ENCODE data around the gene DBI.
"Not testable (repeated sequence)": the region's sequence is repeated elsewhere in the genome, so short reads cannot be mapped to it uniquely, and the experiment has no call there.

Gene DBI

DNA sequence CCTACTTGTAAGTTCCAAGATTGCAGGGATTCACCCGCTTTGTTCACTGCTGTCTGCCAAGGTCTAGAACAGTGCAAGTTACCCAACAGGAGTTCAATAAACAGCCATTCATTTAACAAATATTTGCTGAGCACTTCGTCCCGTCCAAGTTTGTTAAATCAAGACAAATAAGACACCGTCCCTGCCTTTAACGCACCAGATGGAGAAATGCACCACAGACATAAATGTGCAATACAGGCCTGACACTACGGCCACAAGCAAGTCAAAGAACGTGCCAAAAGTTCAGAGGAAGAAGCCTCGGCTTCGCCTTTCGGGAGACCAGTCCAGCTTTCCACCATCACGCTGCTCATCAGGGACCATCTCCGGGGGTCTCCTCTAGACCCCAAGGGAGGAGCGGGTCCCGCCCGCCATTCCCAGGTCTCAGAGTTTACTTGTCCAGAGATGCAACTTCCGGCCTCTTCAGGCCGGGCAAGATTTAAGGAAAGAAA, 572 bp upstream of the DBI start:
- no peak for DNase-seq

DNA sequence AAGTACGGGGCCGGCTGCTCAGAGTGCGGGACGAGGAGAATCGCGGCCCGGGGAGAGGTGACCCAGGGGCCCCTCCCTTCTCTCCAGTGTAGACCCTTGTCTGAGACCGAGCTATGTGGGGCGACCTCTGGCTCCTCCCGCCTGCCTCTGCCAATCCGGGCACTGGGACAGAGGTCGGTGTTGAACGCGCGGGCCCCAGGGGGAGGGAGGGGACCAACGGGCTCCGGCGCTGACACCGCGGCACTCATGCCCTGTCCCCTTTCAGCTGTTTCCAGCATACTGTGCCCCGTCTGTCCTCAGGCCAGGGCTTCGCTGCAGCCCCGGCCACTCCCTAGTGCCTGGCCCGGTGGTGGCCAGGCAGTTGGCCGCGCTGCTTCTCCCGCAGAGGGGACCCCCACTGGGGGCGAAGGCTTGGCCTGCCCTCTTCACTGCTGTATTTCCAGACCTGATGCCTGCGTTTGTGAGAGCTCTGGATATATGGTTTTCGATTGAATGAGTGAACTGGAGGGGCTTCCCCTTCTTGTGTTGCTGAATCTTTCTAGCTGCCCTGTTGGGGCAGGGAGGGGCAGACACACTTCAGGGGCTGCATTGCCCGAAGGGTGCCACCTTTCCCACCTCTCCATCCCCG, 809 bp downstream of the DBI start:
- DNase-seq, result no peak

GRCh38 chr2:119369845-119370244, 3.1 kb downstream of the DBI start:
- no peak for DNase-seq

DNA sequence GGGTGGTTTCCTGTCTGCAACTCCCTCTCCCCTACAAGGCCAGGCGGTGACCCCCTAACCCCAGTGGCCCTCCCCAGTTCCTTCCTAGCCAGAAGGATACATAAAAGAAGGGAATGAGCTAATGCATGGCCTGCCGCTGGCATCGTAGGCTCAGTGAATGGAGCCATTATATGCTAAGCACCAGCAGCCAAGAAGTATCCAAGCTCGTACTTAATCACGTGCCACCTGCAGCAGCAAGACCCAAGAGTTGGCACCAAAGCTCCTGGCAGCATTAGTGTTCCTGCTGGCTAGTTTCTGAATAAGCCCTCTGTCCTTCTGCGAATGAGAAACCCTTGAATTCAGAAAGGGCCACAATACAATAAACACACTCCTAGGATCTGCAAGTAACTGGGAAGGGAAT, 4.3 kb downstream of the DBI start:
- DNase-seq, result no peak

DNA sequence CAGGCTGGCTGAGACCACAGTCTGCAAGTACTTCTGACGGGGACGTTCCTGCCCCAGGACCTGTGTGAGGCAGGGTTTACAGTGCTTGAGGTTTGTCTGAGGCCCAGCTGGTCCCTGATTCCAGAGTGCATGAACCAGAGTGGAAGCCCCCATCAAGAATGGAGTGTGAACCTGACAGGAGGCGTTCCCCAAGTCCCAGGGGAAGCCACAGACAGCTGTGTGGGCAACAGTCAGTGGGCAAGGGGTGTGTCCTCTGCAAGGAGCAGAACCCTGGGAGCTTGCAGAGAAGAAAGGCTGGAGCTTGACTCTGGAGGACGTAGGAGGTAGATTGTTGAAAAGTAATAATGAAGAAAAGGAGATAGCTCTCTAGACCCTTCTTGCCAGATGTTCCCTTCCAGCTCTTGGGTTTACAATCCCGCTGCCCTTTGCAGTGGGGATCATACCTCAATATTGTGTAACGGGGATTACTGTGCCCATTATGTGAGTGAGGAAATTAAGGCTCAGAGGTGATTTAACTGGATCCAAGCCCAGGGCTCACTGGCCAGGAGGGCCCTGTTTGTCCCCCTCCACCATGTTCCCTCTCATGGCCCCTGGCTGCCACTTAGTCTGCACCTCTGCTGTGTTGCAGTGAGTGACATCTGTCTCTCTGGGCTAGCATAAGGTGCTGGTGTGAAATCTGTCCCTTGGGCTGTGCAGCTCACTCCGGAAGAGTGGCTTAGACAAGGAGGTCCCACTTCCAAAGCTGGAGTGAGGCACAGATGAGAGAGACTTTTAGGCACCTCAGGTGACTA, 6.2 kb downstream of the DBI start:
- DNase-seq, result no peak

- not testable (repeated sequence) for DNase-seq
Observed at GRCh38 chr2:119373907-119374745, 7.3 kb downstream of the DBI start.

- not testable (repeated sequence) for DNase-seq
Observed at GRCh38 chr2:119376406-119376805, 9.6 kb downstream of the DBI start.

DNA sequence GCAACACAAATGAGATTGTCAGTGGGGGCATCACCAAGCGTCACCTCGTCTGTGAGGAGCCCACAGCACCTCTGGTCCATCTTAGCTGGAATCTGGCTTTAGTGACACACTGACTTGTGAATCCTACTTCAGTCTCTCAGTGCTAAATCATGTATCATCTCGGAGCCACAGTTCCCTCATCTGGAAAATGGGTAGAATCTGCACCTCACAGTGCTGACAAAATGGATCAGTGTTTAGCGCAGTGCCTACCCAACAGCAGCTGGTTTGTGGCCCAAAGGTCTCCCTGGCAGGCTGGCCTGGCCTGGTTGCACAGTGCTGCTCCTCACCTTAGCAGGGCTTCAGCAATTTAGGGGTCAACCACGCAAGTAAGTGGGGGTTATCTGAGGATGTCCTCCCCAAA, 10.0 kb downstream of the DBI start:
- DNase-seq, result no peak

DNA sequence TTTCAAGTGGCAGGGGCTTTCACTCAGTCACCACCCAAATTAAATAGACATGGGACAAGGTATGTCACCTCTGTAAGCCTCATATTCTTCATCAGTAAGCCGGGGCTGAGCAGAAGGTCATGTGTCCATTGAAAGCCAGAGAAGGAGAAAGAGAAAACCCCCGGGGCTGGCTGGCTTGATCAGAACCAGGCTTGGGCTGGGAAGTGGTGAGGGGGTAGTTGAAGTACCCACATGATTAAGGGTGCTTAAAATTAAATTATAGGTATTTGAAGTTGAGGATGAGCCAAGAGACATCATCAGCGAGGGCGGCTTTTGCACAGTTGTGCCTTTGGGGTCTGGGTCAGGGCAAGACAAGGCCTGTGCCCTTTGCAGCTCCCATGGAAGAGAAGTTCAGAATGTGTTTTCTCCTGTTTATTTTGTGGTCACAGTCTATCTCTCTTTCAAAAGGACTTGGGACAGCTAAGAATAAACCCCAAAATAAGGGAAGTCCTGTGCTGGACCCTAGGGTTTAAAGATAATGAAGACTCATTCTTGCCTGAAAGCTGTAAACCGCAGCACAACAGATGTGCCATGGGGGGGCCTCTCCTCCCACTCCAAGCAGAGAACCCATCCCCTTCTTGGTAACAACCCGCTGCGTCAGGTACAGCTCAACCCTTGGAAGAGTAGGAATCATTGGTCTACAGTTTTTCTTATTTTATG, 10.7 kb downstream of the DBI start:
- DNase-seq, result no peak

- DNase-seq, result no peak
Observed at GRCh38 chr2:119377993-119378345, 11.2 kb downstream of the DBI start.

DNA sequence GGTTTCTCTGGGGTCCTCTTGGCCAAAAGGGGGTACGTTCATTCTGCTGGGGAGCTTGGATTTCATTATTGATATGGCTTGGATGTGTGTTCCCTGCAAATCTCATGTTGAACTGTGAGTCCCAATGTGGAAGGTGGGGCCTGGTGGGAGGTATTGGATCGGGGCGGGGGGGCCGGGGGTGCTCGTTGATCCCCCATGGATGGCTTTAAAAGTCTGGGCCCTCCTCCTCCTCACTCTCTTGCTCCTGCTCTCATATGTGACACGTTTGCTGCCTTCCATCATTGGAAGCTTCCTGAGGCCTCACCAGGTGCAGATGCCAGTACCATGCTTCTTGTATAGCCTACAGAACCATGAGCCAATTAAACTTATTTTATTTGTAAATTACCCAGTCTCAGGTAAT, 11.8 kb downstream of the DBI start:
- no peak for DNase-seq

DNA sequence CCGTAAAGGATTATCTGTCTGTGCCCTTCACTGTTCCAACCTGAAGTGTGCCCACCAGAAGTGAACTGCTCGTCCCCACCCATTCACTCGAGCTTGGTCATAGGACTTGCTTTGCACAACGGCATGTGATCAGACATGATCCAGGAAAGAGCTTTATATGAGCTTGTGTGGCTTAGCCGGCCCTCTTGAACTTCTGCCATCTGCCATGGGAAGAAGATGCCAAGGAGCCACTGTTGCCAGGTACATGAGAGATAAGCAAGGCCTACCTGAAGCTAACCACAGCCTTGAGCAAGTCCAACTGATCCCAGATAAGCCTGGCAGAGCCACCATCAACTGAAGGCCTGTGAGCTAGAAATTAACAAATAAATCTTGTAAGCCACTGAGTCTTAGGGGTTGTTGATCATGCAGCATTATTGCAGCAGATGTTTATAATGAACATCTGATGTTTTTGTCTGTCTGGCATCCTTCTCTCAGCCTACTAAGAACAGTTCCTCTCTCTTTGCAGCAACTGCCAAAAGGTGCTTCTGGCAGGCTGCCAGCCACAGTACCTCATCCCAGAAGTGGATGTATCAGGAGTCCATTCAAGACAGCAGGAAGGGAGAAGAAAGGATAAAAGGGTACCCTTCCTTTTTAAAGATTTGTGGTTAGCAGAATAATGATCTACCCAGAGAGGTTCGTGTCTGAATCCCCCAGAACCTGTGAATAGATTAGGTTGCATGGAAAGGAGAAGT, 16.8 kb downstream of the DBI start:
- DNase-seq, result no peak

GRCh38 chr2:119384971-119385370, 18.2 kb downstream of the DBI start:
- no peak for DNase-seq

DNA sequence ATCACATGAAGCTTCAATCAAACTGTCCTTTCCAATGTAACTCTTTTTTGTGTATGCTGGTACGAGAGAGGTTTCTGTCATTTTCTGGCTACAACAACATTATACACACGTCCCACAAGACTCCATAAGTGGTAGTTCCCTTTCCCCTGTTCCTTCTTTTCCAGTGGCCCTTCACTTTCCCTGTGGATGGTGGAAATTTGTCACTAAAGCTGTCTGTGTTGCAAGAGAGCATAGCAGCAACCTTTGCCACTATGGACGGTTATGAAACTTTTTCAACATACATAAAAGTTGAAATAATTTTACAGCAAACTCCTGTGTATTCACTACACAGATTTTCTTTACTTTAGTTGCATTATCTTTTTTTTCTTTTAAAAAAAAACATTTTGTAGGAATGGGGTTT, 18.7 kb downstream of the DBI start:
- DNase-seq, result no peak

- no peak for DNase-seq
Observed at GRCh38 chr2:119387381-119388129, 20.8 kb downstream of the DBI start.

DNA sequence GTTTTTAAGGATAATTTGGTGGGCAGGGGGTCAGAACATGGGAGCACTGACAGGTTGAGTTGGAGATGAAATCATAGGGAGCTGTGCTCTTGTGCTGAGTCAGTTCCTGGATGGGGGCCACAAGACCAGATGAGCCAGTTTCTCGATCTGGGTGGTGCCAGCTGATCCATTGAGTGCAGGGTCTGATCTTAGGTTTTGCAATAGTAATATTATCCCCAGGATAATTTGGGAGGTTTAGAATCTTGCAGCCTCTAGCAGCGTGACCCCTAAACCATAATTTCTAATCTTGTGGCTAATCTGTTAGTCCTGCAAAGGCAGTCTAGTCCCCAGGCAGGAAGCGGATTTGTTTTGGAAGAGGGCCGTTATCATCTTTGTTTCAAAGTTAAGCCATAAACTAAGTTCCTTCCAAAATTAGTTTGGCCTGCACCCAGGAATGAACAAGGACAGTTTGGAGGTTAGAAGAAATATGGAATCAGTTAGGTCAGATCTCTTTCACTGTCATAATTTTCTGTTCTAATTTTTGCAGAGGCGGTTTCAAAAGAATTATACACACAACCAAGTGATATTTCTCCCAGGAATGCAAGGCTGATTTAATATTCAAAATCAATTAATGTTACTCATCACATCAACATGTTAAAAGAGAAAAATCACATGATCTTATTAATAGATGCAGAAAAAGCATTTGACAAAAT, 23.0 kb downstream of the DBI start:
- DNase-seq, result no peak

DNA sequence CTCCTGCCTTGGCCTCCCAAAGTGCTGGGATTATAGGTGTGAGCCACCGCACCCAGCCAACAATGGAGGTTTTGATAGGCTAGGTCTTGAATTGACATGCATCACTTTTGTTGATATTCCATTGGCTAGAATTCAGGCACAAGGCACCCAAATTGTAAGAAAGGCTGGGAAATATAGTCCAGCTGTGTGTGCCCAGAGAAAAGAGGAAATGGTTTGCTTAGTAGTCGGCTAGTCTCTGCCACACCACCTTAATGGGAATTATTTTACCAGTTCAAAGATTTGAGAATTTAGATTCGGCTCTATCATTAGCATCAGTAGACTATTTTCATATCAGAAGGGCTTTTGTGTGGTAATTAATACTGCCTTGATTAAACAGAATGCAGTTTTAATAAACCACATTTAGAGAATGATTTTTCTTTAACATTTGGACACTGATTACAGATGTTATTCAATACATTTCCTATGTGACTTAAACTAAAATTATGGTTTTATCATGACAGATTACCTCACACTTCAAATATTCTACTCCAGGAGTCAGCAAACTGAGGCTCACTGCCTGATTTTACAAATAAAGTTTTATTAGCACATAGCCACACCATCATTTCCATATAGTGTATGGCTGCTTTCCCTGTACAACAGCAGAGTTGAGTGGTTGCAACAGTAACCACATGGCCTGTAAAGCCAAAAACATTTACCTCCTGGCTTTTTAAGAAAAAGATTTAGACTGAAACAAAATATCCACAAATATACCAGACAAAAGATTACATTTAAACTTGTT, 27.4 kb downstream of the DBI start:
- DNase-seq, result no peak

DNA sequence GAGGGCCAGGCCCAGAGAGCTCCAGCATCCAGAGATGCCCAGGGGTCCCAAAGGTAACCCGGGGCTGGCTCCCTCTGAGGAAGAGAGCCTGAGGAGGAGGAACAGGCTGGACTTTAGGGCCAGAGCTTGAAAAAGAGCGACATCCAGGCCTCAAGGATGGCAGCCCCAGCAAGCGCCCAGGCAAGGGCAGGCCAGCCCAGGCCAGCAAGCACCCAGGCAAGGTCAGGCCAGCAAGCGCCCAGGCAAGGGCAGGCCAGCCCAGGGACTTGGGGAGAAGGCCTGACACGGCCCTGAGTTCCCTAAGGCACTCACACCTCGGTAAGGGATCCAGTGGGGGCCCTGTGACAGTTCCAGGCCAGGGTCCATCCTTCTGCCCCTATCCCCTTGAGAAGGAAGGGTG, 30.4 kb downstream of the DBI start:
- DNase-seq, result no peak

GRCh38 chr2:119402106-119402505, 35.3 kb downstream of the DBI start:
- DNase-seq, result no peak
